GM21825 (cell line): ENCODE measurements around the gene PIGU.
"Not testable (repeated sequence)": the region's sequence is repeated elsewhere in the genome, so short reads cannot be mapped to it uniquely, and the experiment has no call there.

Experiments
- ATAC-seq: cut with Tn5 transposase; IDR thresholded peaks from one replicate; pipeline ENCODE4 v1.9.1; 2021; ENCODE audit warnings: mild to moderate bottlenecking, moderate library complexity; ENCODE audit not compliant: unreplicated experiment

PIGU gene

DNA sequence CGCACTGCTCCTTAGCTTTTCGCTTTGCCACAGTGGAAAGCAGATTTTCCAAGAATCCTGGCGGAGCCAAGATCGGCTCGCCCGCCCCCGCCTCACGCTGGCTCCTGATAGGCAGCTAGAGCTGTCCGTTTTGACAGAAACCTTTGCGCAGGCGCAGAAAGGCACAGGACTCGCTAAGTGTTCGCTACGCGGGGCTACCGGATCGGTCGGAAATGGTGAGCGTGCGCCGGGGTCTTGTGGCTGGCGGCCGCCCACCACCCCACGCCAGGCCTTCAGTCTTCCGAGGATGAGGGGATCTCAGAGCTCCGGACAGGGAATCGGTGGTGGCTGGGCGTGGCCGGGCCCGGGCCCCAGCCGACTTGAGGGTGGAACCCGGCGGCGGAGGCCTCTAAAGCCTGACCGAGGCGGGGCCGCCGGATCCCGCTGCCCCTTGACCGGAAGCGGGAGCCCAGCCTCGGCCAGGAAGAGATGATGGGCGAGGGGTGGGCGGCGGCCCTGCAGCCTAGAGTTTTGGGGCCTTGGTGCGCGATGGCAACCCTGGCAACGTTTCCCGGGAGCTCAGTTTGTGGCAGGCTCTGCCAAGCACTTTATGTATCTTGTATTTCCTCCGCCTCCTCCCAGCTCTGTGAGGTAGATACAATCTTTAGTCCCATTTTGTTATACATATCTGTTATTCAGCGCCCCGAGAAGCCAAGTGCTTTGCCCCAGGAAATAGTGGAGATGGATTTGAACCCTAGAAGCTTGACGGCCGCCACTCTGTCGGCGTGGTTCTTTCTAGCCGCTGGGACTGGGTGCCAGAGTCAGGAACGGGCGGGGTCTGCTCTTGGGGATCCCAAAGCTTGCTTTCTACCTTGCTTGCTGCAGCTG is 160.4 kb downstream of the PIGU start, which contains the start of gene DYNLRB1:
DYNLRB1 (plus strand) TSS at position 176 of the 867 bp plus-strand sequence; CDS start at position 213, 37 bp downstream.
- peak; percentile 68 for ATAC-seq

GRCh38 chr20:34515484-34516246 is 161.2 kb downstream of the PIGU start:
- peak; percentile 47 for ATAC-seq

DNA sequence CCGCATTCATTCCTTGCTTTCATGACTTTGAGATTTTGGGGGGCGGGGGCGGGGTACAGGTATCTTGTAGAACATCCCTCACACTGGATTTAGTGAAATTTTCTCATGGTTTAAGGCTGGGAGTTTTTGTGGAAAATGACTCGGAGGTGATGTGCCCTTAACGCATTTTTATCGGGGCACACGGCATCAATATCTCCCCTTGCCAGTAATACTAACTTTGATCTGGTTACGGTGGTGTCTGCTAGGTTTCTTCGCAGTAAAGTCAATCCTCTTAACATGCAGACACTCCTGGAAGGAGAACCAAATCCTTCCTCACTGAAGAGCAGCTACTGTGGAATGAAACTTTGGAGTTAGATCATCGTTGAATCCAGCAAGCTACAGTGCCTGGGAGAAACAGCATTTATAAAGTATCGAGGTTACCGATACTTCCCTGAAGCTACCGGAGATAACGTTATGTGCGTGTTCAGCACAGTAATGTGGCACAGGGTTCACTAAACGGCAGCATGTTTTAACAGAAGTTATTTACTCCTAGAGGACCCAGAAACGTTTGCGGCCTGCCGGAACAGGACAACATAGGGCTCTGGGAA is 161.9 kb downstream of the PIGU start:
- no peak for ATAC-seq

DNA sequence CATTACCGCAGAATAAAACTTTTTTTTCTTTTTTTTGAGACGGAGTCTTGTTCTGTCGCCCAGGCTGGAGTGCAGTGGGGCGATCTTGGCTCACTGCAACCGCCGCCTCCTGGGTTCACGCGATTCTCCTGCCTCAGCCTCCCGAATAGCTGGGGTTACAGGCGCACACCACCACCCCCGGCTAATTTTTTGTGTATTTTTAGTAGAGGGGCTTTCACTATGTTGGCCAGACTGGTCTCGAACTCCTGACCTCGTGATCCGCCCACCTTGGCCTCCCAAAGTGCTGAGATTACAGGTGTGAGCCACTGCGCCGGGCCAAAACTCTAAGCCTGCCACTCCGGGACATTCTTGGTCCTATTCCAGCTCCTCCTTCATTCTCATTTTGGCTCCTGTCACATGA is 162.9 kb downstream of the PIGU start:
- ATAC-seq = not testable (repeated sequence)

- ATAC-seq = no peak
Observed at GRCh38 chr20:34512955-34513419, 163.9 kb downstream of the PIGU start.

DNA sequence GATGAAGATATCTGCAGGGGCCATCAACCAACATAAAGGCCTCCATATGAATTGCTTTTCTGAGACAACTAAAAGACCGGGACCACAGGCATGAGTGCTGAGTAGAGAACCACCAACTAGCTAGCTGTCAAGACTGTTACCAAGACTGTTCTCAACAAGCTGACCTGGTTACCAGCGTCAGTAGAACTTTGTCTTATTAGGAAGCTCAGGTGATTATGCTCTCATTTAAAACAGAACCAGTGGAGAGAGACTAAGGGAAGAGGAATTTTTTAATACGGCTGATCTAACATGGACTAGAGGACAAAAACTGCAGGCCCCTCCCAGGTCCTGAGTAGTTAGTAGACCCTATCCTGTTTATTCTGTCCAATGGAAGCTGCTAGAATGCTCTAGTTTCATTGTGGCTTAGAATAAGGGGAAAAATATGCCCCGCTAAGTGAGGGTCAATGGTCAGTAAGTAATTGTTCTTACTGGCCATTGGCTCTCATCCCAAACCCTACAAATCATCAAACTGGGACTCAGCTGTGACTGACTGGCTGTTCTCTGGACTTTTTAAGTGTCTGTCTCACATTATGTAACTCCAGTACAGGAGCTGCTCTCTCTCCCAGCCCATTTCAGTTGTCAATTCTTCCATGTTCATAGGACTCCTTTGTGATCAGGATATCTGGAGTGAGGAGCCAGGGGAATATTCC is 164.5 kb downstream of the PIGU start:
- ATAC-seq = no peak

DNA sequence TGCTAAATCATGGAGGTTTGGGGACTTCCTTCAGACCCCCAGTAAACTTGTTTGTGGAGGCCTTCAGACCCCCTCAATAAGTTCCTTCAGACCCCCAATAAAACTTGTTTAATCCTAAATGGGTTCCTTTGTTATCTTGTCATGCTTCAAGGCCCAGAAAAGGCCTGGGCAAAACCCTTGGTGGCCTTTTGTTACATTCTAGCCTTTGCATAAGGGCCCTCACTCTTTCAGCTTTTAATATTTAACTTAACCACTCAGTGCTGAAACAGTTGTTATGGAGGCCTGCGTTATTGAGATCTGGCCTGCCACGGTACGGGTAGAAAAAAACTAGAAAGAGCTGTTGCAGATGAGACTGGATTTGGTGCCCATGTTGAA is 165.0 kb downstream of the PIGU start:
- ATAC-seq = no peak

DNA sequence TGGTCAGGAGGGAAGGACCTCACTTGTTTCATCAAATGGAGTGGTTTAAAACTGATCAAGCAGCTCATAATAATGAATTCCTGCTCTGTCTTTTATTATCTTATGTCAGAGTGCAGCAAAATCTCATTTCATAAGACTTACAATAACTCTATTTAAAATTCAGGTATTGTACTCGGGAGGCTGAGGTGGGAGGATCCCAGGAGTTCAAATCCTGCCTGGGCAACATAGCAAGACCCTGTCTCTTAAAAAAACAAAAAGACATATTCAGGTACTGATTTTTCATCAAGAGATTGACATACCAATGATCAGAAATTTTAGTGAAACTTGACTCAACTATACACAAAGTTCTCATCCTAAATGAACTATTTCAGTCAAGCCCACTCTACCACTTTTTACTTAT is 166.3 kb downstream of the PIGU start:
- no peak for ATAC-seq
